ENCODE data around the gene FAM117A. TPM values are rescaled to one million over a fixed set of nuclear protein-coding genes. Genes with fewer than 3 reads are reported as not detected.

The FAM117A gene
- total and polyA plus RNA-seq, 2 of the 8 experiments (the other 6 are each of a cell fraction or from before 2014, with no cell fraction given): 28.4 to 45.7 TPM

GRCh38 chr17:49783071-49783715, 19.3 kb upstream of the FAM117A start (continued):
- no peak for TF ChIP-seq HDAC2 (IDR thresholded peaks at IDR 0.05; ENCODE audit: borderline replicate concordance in 1 of 2, low read depth in 2 of 2, low read length in 2 of 2)
- no peak for TF ChIP-seq SIN3A (conservative IDR thresholded peaks at IDR 0.05 in 1 of 2, IDR thresholded peaks at IDR 0.05 in 1 of 2; ENCODE audit: low read depth in 1 of 2, low read length in 2 of 2)
- no peak for TF ChIP-seq POLR2AphosphoS5 (IDR thresholded peaks at IDR 0.05; ENCODE audit: low read depth, low read length)
- no peak for TF ChIP-seq TAF1 (IDR thresholded peaks at IDR 0.05; ENCODE audit: low read depth, low read length)
- no peak for TF ChIP-seq NRF1 (IDR thresholded peaks at IDR 0.05; ENCODE audit: low read depth, low read length)
- TF ChIP-seq SAP30 (IDR thresholded peaks at IDR 0.05; ENCODE audit: insufficient read depth, insufficient replicate concordance, low read length): no peak
- no peak for TF ChIP-seq GABPA (IDR thresholded peaks at IDR 0.05; ENCODE audit: borderline replicate concordance, insufficient read depth, low read length)

All from H1 (cell line).